IPS DF 19.7 (cell line): ENCODE measurements around the gene HBA2.
"Not testable (repeated sequence)": the region's sequence is repeated elsewhere in the genome, so short reads cannot be mapped to it uniquely, and the experiment has no call there.

ENCODE experiments used
- DNase-seq: peaks from one replicate; pipeline ENCODE4 v3.0.0-alpha.2; 2013; ENCODE audit warnings: low read depth, low spot score

The HBA2 gene

GRCh38 chr16:172374-172941, at the start of gene HBA2:
Gene HBA2, plus strand, starts transcription at chr16:172876. Its CDS starts 37 bp downstream, at chr16:172913.
- not testable (repeated sequence) for DNase-seq

GRCh38 chr16:123558-124350, 48.9 kb upstream of the HBA2 start:
- DNase-seq = not testable (repeated sequence)

- DNase-seq = no peak
These were observed 47.7 kb upstream of the HBA2 start for GRCh38 chr16:125011-125410.

GRCh38 chr16:129075-129474, 43.6 kb upstream of the HBA2 start:
- DNase-seq = no peak

GRCh38 chr16:130533-131173, 42.0 kb upstream of the HBA2 start:
- no peak for DNase-seq

- no peak for DNase-seq
These were observed 40.6 kb upstream of the HBA2 start for GRCh38 chr16:132120-132519.

- DNase-seq = no peak
These were observed 39.0 kb upstream of the HBA2 start for GRCh38 chr16:133716-134115.

- DNase-seq = no peak
These were observed 34.6 kb upstream of the HBA2 start for GRCh38 chr16:138049-138417.

- DNase-seq = no peak
These were observed 32.4 kb upstream of the HBA2 start for GRCh38 chr16:140175-140857.

- DNase-seq = no peak
These were observed 30.2 kb upstream of the HBA2 start for GRCh38 chr16:142405-142967.

GRCh38 chr16:143047-143446, 29.6 kb upstream of the HBA2 start:
- DNase-seq = no peak

- no peak for DNase-seq
These were observed 29.2 kb upstream of the HBA2 start for GRCh38 chr16:143456-143855.

- no peak for DNase-seq
These were observed 27.9 kb upstream of the HBA2 start for GRCh38 chr16:144797-145252.

- no peak for DNase-seq
These were observed 26.0 kb upstream of the HBA2 start for GRCh38 chr16:146646-147045.

GRCh38 chr16:149024-149660, 23.5 kb upstream of the HBA2 start:
- no peak for DNase-seq

- DNase-seq = no peak
These were observed 20.2 kb upstream of the HBA2 start, which contains the start of gene HBZ for GRCh38 chr16:152141-153128. Gene HBZ, plus strand, starts transcription at chr16:152644. Its CDS starts 266 bp downstream, at chr16:152910.

- DNase-seq = not testable (repeated sequence)
These were observed 19.6 kb upstream of the HBA2 start for GRCh38 chr16:153129-153521.

- not testable (repeated sequence) for DNase-seq
These were observed 19.0 kb upstream of the HBA2 start for GRCh38 chr16:153550-154216.

- DNase-seq = no peak
These were observed 18.3 kb upstream of the HBA2 start for GRCh38 chr16:154217-155030.
